Measurements from ENCODE around the gene YAF2. TPM values are rescaled to one million over a fixed set of nuclear protein-coding genes. Genes with fewer than 3 reads are reported as not detected.

Gene YAF2
- total and polyA plus RNA-seq, 2 experiments from 2014 or later, result 1.0 TPM

DNA sequence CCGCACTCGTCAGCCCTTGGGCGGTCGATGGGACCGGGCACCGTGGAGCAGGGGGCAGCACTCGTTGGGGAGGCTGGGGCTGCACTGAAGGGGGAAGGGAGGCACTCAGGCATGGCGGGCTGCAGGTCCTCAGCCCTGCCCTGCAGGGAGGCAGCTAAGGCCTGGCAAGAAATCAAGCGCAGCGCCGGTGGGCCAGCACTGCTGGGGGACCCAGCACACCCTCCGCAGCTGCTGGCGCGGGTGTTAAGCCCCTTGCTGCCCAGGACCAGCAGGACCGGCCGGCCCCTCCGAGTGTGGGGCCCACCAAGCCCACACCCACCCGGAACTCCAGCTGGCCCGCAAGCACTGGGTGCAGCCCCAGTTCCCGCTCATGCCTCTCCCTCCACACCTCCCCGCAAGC lies 35.7 kb upstream of the YAF2 start (continued):
- TF ChIP-seq, protein P1, sequence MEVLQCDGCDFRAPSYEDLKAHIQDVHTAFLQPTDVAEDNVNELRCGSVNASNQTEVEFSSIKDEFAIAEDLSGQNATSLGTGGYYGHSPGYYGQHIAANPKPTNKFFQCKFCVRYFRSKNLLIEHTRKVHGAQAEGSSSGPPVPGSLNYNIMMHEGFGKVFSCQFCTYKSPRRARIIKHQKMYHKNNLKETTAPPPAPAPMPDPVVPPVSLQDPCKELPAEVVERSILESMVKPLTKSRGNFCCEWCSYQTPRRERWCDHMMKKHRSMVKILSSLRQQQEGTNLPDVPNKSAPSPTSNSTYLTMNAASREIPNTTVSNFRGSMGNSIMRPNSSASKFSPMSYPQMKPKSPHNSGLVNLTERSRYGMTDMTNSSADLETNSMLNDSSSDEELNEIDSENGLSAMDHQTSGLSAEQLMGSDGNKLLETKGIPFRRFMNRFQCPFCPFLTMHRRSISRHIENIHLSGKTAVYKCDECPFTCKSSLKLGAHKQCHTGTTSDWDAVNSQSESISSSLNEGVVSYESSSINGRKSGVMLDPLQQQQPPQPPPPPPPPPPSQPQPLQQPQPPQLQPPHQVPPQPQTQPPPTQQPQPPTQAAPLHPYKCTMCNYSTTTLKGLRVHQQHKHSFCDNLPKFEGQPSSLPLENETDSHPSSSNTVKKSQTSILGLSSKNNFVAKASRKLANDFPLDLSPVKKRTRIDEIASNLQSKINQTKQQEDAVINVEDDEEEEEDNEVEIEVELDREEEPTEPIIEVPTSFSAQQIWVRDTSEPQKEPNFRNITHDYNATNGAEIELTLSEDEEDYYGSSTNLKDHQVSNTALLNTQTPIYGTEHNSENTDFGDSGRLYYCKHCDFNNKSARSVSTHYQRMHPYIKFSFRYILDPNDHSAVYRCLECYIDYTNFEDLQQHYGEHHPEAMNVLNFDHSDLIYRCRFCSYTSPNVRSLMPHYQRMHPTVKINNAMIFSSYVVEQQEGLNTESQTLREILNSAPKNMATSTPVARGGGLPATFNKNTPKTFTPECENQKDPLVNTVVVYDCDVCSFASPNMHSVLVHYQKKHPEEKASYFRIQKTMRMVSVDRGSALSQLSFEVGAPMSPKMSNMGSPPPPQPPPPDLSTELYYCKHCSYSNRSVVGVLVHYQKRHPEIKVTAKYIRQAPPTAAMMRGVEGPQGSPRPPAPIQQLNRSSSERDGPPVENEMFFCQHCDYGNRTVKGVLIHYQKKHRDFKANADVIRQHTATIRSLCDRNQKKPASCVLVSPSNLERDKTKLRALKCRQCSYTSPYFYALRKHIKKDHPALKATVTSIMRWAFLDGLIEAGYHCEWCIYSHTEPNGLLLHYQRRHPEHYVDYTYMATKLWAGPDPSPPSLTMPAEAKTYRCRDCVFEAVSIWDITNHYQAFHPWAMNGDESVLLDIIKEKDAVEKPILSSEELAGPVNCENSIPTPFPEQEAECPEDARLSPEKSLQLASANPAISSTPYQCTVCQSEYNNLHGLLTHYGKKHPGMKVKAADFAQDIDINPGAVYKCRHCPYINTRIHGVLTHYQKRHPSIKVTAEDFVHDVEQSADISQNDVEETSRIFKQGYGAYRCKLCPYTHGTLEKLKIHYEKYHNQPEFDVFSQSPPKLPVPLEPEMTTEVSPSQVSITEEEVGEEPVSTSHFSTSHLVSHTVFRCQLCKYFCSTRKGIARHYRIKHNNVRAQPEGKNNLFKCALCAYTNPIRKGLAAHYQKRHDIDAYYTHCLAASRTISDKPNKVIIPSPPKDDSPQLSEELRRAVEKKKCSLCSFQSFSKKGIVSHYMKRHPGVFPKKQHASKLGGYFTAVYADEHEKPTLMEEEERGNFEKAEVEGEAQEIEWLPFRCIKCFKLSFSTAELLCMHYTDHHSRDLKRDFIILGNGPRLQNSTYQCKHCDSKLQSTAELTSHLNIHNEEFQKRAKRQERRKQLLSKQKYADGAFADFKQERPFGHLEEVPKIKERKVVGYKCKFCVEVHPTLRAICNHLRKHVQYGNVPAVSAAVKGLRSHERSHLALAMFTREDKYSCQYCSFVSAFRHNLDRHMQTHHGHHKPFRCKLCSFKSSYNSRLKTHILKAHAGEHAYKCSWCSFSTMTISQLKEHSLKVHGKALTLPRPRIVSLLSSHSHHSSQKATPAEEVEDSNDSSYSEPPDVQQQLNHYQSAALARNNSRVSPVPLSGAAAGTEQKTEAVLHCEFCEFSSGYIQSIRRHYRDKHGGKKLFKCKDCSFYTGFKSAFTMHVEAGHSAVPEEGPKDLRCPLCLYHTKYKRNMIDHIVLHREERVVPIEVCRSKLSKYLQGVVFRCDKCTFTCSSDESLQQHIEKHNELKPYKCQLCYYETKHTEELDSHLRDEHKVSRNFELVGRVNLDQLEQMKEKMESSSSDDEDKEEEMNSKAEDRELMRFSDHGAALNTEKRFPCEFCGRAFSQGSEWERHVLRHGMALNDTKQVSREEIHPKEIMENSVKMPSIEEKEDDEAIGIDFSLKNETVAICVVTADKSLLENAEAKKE (CRISPR knock-in tag; IDR thresholded peaks at IDR 0.05), result no peak
- no peak for TF ChIP-seq NANOG (IDR thresholded peaks at IDR 0.05; ENCODE audit: borderline replicate concordance)
- no peak for TF ChIP-seq CREB1 (CRISPR knock-in tag; IDR thresholded peaks at IDR 0.05; ENCODE audit: low read depth)
- no peak for TF ChIP-seq POLR2AphosphoS5 (IDR thresholded peaks at IDR 0.05; ENCODE audit: low read depth)
- TF ChIP-seq, protein P2, sequence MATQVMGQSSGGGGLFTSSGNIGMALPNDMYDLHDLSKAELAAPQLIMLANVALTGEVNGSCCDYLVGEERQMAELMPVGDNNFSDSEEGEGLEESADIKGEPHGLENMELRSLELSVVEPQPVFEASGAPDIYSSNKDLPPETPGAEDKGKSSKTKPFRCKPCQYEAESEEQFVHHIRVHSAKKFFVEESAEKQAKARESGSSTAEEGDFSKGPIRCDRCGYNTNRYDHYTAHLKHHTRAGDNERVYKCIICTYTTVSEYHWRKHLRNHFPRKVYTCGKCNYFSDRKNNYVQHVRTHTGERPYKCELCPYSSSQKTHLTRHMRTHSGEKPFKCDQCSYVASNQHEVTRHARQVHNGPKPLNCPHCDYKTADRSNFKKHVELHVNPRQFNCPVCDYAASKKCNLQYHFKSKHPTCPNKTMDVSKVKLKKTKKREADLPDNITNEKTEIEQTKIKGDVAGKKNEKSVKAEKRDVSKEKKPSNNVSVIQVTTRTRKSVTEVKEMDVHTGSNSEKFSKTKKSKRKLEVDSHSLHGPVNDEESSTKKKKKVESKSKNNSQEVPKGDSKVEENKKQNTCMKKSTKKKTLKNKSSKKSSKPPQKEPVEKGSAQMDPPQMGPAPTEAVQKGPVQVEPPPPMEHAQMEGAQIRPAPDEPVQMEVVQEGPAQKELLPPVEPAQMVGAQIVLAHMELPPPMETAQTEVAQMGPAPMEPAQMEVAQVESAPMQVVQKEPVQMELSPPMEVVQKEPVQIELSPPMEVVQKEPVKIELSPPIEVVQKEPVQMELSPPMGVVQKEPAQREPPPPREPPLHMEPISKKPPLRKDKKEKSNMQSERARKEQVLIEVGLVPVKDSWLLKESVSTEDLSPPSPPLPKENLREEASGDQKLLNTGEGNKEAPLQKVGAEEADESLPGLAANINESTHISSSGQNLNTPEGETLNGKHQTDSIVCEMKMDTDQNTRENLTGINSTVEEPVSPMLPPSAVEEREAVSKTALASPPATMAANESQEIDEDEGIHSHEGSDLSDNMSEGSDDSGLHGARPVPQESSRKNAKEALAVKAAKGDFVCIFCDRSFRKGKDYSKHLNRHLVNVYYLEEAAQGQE (IDR thresholded peaks at IDR 0.05; ENCODE audit: unreplicated experiment), result no peak
- no peak for TF ChIP-seq JUNB (IDR thresholded peaks at IDR 0.05; ENCODE audit: unreplicated experiment)
- no peak for TF ChIP-seq EZH2 (IDR thresholded peaks at IDR 0.05; ENCODE audit: low read depth, unreplicated experiment)
- TF ChIP-seq ZNF114 (CRISPR knock-in tag; IDR thresholded peaks at IDR 0.05), result no peak
